Measurements from ENCODE around the gene SLC16A6.
"Not testable (repeated sequence)": the region's sequence is repeated elsewhere in the genome, so short reads cannot be mapped to it uniquely, and the experiment has no call there.

SLC16A6 gene

DNA sequence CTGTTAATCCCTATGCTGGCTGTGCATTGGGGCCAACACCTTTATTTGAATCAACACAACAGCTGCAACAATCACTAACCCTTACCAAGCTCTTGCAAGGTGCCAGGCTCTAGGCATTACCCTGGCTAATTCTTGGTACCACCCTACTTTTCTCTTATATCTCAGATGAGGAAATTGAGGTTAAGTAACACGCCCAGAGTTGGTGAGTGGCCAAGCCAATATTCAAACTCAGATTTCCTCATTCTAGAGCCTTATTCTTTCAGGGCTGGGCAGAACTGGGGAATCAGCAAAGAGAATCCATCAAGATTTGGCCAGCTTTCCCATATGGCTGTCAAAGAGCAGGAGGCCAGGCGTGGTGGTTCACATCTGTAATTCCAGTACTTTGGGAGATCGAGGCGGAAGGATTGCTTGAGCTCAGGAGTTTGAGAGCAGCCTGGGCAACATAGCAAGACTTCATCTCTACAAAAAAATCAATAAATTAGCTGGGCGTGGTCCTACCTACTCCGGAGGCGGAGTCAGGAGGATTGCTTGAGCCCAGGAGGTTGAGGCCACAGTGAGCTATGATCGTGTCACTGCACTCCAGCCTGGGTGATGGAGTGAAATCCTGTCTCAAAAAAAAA lies 24.1 kb upstream of the SLC16A6 start:
- H3K4me3 ChIP-seq (ENCODE audit: low read depth, low read length) = no peak overlapping the region

DNA sequence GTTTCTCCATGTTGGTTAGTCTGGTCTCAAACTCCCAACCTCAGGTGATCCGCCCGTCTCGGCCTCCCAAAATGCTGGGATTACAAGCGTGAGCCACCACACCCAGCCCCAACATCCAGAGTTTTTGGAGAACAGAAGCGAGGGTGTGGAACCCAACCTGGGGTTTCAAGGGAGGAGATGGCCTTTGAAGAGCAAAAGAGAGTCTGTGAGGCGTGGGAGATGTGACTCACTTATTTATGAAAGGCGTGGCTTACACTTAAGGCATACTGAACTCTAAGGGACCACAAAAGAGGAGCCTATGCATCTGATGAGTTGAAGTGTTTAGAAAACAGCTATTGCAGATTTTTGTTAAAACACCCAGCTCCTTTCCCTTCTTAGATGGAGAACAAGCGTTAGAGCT lies 19.2 kb upstream of the SLC16A6 start:
- no peak overlapping the region for H3K4me3 ChIP-seq (ENCODE audit: low read depth, low read length)

- not testable (repeated sequence) for H3K4me3 ChIP-seq (ENCODE audit: low read depth, low read length)
These were observed 18.2 kb upstream of the SLC16A6 start for GRCh38 chr17:68309066-68309670.

- not testable (repeated sequence) for H3K4me3 ChIP-seq (ENCODE audit: low read depth, low read length)
These were observed 17.6 kb upstream of the SLC16A6 start for GRCh38 chr17:68308486-68308885.

DNA sequence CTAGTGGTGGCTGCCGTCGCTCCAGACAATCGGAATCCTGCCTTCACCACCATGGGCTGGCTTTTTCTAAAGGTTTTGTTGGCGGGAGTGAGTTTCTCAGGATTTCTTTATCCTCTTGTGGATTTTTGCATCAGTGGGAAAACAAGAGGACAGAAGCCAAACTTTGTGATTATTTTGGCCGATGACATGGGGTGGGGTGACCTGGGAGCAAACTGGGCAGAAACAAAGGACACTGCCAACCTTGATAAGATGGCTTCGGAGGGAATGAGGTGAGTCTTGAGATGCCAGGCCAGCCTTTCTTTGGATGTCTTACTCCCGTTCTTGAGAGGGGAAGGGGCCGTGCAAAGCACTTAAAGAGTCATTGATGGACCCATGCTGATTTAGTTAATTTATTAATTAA lies 16.5 kb upstream of the SLC16A6 start:
- no peak overlapping the region for H3K4me3 ChIP-seq (ENCODE audit: low read depth, low read length)

GRCh38 chr17:68306819-68307218 lies 15.9 kb upstream of the SLC16A6 start:
- H3K4me3 ChIP-seq (ENCODE audit: low read depth, low read length) = no peak overlapping the region

- H3K4me3 ChIP-seq (ENCODE audit: low read depth, low read length) = no peak overlapping the region
These were observed 14.2 kb upstream of the SLC16A6 start for GRCh38 chr17:68305142-68305541.

GRCh38 chr17:68304706-68305105 lies 13.8 kb upstream of the SLC16A6 start:
- H3K4me3 ChIP-seq (ENCODE audit: low read depth, low read length) = no peak overlapping the region

GRCh38 chr17:68302666-68303065 lies 11.7 kb upstream of the SLC16A6 start:
- no peak overlapping the region for H3K4me3 ChIP-seq (ENCODE audit: low read depth, low read length)

- no peak overlapping the region for H3K4me3 ChIP-seq (ENCODE audit: low read depth, low read length)
These were observed 11.2 kb upstream of the SLC16A6 start for GRCh38 chr17:68302066-68302564.

DNA sequence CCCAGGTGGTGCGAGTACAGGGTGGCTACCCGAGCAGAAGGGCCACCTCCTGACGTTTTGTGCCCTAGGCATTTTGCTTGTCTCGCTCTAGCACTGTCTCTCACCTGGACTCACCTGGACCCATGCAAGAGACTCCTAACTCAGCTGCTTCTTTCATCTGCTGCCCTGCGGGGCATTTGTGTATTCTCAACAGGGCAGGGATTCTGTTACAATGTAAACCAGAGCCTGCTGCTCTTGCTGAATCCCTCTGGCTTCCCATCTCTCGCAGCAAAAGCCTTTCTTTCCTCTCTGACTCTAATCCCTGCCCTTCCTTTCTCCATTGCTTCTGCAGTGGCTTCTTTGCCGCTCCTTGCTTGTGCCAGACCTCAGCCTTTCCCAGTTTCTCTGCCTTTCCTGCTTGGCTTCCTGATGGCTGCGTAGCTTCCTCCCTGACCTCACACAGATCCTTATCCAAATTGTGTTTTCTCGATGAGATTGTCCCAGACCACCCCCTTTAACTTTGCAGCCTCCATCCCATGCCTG lies 10.6 kb upstream of the SLC16A6 start:
- H3K4me3 ChIP-seq (ENCODE audit: low read depth, low read length) = no peak overlapping the region

DNA sequence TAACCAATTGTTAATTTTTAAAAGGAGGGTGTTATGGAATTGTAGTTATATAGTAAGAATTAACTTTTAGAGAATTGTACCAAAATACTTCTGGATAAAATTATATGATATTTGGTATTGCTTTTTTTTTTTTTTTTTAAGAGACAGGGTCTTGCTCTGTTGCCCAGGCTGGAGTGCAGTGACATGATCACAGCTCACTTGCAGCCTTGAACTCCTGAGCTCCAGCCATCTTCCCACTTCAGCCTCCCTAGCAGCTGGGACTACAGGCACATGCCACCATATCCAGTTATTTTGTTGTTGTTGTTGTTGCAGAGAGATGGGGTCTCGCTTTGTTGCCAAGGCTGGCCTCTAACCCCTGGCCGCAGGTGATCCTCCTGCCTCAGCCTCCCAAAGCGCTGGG lies 8.9 kb upstream of the SLC16A6 start:
- no peak overlapping the region for H3K4me3 ChIP-seq (ENCODE audit: low read depth, low read length)

GRCh38 chr17:68298601-68299000 lies 7.7 kb upstream of the SLC16A6 start:
- H3K4me3 ChIP-seq (ENCODE audit: low read depth, low read length) = no peak overlapping the region

GRCh38 chr17:68297195-68297594 lies 6.3 kb upstream of the SLC16A6 start:
- H3K4me3 ChIP-seq (ENCODE audit: low read depth, low read length) = no peak overlapping the region

DNA sequence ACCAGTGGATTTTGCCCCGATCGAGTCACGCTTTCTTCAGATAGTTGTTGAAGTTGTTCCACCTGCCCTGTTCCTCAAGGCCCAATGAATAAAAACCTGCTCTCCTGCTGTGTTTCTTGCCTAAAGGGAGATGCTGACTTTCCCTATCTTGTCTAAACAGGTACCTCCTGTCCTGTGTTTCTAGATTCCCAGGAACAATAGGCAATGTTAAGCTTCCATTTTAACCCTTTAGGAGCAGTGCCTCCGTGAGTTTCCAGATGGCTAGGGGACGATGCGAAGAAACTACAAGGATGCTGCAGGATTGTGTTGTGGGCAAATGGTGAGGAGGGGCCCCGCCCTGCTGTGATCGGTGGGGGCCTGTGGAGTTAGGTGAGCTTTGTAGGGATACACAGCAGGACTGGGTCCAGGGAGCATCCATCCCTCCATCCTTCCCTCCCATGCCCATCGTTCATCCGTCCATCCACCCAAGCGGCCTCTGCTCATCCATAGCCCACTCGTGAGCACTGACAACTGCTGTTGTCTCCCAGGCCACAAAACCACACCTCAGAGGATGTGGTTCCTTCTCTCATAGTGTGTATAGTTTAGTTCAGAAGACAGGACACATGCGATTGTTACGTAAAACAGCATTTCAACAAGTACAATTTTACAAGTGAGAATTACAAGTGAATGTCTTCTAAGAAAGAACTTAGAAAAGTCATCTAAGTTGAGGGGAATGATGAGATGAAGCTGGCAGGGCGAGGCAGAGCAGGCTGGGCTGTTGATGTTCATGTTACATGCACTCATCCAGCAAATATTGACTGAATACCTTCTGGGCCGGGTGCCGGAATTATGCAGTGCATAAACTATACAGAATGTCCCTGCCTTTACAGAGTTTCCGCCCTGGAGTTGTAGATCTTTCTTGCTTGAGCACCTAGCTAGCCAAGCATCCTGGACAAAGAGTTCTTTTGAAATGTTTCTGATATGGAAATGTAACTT lies 5.6 kb upstream of the SLC16A6 start:
- no peak overlapping the region for H3K4me3 ChIP-seq (ENCODE audit: low read depth, low read length)

DNA sequence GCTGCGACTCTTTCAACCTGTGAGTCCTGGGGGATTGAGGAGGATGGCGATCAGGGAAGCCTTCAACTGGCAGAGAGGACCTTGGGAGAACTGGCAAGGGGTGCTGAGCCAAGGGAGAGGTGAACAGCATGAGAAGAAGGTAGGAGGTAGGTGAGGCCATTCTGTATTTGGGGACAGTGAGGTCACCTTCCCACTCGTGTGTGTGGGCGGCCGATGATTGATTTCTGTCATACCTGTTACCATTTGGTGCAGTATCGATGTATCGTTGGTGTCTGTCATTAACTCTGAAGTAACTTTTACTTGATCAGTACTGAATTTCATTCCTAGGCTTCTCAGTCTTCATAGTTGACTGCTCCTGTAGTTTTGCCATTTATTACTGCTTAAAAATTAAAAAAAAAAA lies 4.2 kb upstream of the SLC16A6 start:
- no peak overlapping the region for H3K4me3 ChIP-seq (ENCODE audit: low read depth, low read length)

DNA sequence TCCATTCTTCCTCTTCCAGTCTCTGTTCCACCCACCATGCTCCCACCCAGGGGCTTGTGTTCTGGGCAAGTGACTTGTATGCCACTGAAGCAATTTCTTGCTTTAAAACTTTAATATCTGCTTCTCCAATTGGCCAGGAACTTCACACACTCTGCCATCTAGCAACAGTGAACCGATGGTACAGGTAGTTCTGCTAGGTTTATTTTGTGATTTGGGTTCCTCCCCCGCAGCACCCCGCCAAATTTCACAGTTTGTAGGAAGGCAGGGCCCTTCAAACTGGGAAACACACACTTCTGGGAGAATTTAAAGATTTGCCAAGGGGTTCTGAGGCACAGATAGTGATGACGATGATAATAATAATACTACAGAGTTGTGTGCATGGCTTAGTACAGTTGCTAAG lies 3.7 kb upstream of the SLC16A6 start:
- no peak overlapping the region for H3K4me3 ChIP-seq (ENCODE audit: low read depth, low read length)

- H3K4me3 ChIP-seq (ENCODE audit: low read depth, low read length) = no peak overlapping the region
These were observed 3.2 kb upstream of the SLC16A6 start for GRCh38 chr17:68294196-68294555.

- H3K4me3 ChIP-seq (ENCODE audit: low read depth, low read length) = no peak overlapping the region
These were observed 2.7 kb upstream of the SLC16A6 start for GRCh38 chr17:68293490-68294195.

- peak overlapping the region; percentile 61 for H3K4me3 ChIP-seq (ENCODE audit: low read depth, low read length)
These were observed 1.7 kb upstream of the SLC16A6 start for GRCh38 chr17:68292689-68293040.
